ENCODE data around the gene GSN. TPM values are rescaled to one million over a fixed set of nuclear protein-coding genes. Genes with fewer than 3 reads are reported as not detected.

The GSN gene
- total RNA-seq, 4 donors from 2014 or later = 3,140 to 6,734 (median 4,294) TPM

DNA sequence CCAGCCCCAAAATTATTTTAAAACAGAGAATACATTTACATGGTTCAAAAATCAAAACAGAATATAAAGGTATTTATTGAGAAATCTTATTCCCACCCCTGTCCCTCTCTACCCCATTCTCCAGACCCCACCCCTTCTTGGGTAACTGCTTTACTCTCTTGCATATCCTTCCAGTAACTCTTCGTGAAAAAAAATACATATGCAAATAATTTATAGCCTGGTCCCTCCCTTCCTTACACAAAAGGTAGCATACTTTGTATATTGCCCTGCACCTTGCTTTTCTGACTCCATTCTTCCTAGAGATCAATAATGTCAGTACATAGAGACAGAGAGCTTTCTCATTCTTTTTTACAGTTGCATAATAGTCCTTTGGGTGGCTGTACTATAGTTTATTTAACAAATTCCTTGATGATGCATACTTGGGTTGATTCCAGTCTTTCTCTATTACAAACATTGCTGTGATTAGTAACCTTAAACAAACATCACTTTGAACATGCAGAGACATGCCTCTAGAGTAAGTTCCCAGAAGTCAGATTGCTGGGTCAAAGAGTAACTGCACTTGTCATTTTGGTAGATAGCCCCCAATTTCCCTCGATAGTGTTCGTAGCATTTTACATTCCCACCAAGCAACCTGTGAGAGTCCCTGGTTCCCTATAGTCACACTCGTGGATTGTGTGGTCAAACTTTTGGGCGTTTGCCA lies 54.2 kb downstream of the GSN start:
- TF ChIP-seq, protein P1, sequence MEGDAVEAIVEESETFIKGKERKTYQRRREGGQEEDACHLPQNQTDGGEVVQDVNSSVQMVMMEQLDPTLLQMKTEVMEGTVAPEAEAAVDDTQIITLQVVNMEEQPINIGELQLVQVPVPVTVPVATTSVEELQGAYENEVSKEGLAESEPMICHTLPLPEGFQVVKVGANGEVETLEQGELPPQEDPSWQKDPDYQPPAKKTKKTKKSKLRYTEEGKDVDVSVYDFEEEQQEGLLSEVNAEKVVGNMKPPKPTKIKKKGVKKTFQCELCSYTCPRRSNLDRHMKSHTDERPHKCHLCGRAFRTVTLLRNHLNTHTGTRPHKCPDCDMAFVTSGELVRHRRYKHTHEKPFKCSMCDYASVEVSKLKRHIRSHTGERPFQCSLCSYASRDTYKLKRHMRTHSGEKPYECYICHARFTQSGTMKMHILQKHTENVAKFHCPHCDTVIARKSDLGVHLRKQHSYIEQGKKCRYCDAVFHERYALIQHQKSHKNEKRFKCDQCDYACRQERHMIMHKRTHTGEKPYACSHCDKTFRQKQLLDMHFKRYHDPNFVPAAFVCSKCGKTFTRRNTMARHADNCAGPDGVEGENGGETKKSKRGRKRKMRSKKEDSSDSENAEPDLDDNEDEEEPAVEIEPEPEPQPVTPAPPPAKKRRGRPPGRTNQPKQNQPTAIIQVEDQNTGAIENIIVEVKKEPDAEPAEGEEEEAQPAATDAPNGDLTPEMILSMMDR (IDR thresholded peaks at IDR 0.05) = no peak
- DNase-seq (ENCODE audit: low spot score) (no peak), ATAC-seq (ENCODE audit: low FRiP score) (no peak)

DNA sequence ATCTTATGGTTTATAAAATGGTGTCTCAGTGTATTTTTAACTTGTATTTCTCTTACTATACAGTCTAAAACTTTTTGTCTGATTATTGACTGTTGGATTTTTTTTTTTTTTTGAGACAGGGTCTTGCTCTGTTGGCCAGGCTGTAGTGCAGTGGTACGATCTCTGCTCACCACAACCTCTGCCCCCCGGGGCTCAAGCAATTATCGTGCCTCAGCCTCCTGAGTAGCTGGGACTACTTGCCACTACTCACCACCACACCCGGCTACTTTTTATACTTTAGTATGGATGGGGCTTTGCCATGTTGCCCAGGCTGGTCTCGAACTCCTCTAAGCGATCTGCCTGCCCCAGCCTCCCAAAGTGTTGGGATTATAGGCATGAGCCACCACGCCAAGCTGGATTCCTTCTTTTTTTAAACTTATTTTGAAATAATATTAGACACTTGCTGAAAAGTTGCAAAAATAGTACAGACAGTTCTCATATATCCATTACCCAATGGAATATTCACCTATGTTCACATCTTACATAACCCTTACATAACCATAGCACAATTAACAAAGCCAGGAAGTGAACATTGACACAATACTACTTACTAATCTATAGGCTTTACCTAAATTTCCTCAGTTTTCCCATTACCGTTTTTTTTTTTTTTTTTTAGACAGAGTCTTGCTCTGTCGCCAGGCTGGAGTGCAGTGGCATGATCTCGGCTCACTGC lies 54.9 kb downstream of the GSN start:
- DNase-seq (ENCODE audit: low spot score) (no peak), ATAC-seq (ENCODE audit: low FRiP score) (no peak)
- TF ChIP-seq, protein P1 (IDR thresholded peaks at IDR 0.05) = no peak

DNA sequence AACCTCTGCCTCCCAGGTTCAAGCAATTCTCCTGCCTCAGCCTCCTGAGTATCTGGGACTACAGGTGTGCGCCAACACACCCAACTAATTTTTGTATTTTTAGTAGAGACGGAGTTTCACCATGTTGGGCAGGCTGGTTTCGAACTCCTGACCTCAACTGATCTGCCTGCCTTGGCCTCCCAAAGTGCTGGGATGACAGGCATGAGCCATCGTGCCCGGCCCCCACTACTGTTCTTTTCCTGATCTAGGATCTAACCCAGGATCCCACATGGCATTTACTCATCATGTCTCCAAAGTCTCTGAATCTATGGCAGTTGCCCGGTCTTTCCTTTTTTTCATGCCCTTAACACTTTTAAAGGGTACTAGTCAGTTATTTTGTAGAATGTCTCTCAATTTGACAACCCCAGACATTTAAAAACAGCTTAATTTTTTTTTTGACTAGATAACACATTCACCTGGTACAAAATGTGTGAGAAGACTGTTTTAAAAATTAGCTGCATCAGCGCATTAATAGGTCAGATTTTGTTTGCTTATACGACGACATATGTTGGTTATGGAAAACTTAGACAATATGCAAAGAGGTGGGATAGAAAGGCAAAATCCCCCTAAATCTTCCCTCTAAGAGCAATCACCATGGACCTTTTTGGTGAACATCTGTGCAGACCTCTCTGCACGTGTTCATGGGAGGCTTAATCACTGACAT lies 55.6 kb downstream of the GSN start:
- ATAC-seq (ENCODE audit: low FRiP score) = no peak
- no peak for DNase-seq (ENCODE audit: low spot score)
- TF ChIP-seq, protein P1 (IDR thresholded peaks at IDR 0.05) = no peak

DNA sequence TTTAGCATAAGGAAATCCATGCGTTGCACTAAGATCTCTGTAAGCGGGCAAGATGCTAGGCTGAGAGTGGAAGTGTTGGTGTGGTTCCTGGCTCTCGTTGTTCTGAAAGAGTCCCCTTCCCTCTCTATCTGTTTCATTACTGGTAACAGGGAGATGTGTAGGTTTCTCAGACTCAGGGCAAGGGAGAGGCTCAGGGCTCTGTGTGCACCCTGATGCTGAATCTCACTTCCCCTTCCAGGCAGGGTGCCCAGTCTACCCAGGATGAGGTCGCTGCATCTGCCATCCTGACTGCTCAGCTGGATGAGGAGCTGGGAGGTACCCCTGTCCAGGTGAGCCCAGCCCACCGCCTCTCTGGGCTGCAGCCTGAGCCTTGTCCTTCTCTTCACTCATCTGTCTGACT lies 56.4 kb downstream of the GSN start:
- TF ChIP-seq, protein P1 (IDR thresholded peaks at IDR 0.05) = no peak
- no peak for DNase-seq (ENCODE audit: low spot score)
- ATAC-seq (ENCODE audit: low FRiP score) = no peak

DNA sequence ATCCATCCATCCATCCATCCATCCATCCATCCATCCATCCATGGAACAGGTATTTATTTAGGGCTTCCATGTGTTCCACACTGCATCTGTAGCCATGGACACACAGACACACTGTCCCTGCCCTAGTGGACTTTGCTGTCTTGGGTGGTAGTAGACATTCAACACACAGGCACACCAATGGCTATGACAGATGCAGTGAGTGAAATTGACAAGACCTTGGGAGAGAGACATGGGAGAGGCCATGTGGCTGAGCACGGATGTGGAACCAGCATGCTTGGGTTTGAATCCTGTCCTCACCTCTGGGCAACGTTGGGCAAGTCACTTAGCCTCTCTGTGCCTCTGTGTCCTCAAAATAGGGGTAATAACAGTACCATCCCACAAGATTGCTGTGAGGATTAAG lies 56.8 kb downstream of the GSN start:
- ATAC-seq (ENCODE audit: low FRiP score) (no peak), DNase-seq (ENCODE audit: low spot score) (no peak)
- TF ChIP-seq, protein P1 (IDR thresholded peaks at IDR 0.05) = no peak

DNA sequence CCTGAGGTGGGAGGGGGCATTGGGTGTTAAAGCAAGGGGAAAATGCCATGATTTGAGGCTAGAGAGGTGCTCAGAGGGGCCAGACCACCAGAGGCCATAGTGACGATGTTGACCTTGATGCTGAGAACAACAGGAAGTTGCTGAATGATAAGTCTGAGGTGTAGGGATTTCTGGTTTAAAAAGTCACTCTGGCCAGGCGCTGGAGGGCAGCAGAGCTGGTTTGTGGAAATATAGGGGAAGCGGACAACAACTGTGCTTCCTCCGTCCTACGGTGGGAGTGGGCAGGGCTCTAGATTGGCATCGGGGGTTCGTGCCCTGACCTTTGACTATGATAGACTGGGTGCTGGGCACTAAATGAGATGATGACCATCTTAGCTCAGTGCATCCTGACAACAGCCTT lies 57.4 kb downstream of the GSN start:
- ATAC-seq (ENCODE audit: low FRiP score) = no peak
- TF ChIP-seq, protein P1 (IDR thresholded peaks at IDR 0.05) = no peak
- DNase-seq (ENCODE audit: low spot score) = no peak
